ENCODE measurements around the gene ADAMTS9.

DNA sequence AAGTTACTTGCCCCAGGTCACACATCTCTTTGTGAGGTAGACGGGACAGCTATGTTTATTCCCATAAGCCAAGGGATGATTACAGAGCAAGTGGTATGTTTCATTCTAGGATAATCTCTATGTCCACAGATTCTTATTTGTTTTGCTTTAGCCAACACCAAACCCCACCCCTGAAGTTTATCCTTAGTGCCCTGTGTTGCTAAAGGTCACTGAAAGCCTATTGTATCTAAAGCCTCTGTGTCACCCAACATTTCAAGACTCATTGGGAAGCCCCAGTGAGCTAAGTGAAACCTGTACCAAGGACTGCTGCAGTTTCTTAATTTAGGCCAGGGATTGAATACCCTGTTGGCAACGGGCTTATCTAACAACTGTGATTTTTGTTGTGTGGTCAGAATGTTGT lies 135.6 kb downstream of the ADAMTS9 start:
- TF ChIP-seq, protein P1, sequence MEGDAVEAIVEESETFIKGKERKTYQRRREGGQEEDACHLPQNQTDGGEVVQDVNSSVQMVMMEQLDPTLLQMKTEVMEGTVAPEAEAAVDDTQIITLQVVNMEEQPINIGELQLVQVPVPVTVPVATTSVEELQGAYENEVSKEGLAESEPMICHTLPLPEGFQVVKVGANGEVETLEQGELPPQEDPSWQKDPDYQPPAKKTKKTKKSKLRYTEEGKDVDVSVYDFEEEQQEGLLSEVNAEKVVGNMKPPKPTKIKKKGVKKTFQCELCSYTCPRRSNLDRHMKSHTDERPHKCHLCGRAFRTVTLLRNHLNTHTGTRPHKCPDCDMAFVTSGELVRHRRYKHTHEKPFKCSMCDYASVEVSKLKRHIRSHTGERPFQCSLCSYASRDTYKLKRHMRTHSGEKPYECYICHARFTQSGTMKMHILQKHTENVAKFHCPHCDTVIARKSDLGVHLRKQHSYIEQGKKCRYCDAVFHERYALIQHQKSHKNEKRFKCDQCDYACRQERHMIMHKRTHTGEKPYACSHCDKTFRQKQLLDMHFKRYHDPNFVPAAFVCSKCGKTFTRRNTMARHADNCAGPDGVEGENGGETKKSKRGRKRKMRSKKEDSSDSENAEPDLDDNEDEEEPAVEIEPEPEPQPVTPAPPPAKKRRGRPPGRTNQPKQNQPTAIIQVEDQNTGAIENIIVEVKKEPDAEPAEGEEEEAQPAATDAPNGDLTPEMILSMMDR (IDR thresholded peaks at IDR 0.05 in 8 of 11, conservative IDR thresholded peaks at IDR 0.05 in 3 of 11): no peak
- TF ChIP-seq POLR2A (IDR thresholded peaks at IDR 0.05) (no peak), POLR2AphosphoS5 (IDR thresholded peaks at IDR 0.05) (no peak)
